Activated CD4-positive, alpha-beta T cell treated with anti-CD3 and anti-CD28 coated beads for 24 hours (primary cell): ENCODE results near the gene TRIM49B.
"Not testable (repeated sequence)": the region's sequence is repeated elsewhere in the genome, so short reads cannot be mapped to it uniquely, and the experiment has no call there.

ENCODE experiments used
- DNase-seq, 2 donors: peaks; one replicate each; pipeline ENCODE4 v3.0.0-alpha.2; 2020; ENCODE audit warnings: low read depth in 2 of 2

TRIM49B gene

GRCh38 chr11:49028523-49028922, at the start of gene TRIM49B:
TSS of gene TRIM49B (plus strand) at chr11:49028823. CDS start at chr11:49031600, 2,777 bp downstream.
- not testable (repeated sequence) for DNase-seq

- DNase-seq = not testable (repeated sequence)
Measured at GRCh38 chr11:48983785-48984184, 44.8 kb upstream of the TRIM49B start, which contains the start of gene TRIM51G. TSS of gene TRIM51G (minus strand) at chr11:48983885. CDS start at chr11:48981695, 2,190 bp downstream.

GRCh38 chr11:49048229-49048628, 19.6 kb downstream of the TRIM49B start:
- not testable (repeated sequence) for DNase-seq

- DNase-seq = not testable (repeated sequence)
Measured at GRCh38 chr11:49049821-49050220, 21.2 kb downstream of the TRIM49B start.

- DNase-seq = not testable (repeated sequence)
Measured at GRCh38 chr11:49059012-49059411, 30.4 kb downstream of the TRIM49B start, which contains the start of gene TRIM64C. TSS of gene TRIM64C (minus strand) at chr11:49059112. CDS start at chr11:49059112, 0 bp downstream.

- DNase-seq = not testable (repeated sequence)
Measured at GRCh38 chr11:49069897-49070296, 41.3 kb downstream of the TRIM49B start.
